Measurements from ENCODE around the gene CFAP46.
"Not testable (repeated sequence)": the region's sequence is repeated elsewhere in the genome, so short reads cannot be mapped to it uniquely, and the experiment has no call there.

The CFAP46 gene

DNA sequence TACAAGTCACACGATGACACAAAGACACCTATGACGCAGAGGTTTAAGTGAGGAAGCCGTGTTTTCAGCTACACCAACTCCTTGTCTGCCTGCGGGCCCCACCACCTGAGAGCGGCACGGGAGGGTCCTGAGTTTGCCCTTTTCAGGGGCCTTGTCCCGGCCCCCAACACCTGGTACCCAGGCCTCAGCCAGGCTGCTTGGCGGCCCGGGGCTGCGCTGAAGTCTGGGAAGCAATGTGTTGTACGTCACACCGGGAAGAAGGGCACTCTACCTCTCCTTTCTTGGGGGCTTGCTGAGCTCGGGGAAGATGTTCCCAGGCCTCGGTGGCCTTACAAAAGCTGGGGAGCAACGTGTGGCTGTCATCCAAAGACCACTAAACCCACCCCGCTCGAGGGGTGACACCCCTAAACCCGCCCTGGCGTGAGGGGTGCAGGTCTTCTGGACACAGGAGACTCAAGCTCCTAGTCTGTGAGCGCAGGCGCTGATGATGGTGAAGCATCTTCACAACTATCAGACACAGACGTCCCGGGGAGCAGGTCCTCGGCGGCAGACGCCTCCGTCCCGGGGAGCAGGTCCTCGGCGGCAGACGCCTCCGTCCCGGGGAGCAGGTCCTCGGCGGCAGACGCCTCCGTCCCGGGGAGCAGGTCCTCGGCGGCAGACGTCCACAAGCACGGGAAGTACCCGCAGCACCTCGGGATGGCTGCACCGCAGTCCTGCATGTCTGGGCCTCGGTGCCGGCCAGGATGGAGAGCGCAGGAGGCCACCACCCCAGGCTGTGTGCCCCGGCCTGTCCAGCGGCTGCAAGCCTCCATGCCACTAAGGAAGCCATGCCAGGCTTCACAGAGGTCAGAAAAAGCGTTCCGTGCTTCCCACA lies 15.4 kb downstream of the CFAP46 start:
- DNase-seq (ENCODE audit: low spot score), result no peak

GRCh38 chr10:132926070-132926469 lies 16.3 kb downstream of the CFAP46 start:
- DNase-seq (ENCODE audit: low spot score), result no peak

GRCh38 chr10:132925614-132926013 lies 16.8 kb downstream of the CFAP46 start:
- DNase-seq (ENCODE audit: low spot score), result no peak

GRCh38 chr10:132925071-132925561 lies 17.3 kb downstream of the CFAP46 start:
- no peak for DNase-seq (ENCODE audit: low spot score)

GRCh38 chr10:132924046-132924952 lies 18.1 kb downstream of the CFAP46 start:
- DNase-seq (ENCODE audit: low spot score), result no peak

GRCh38 chr10:132923384-132923783 lies 19.0 kb downstream of the CFAP46 start:
- DNase-seq (ENCODE audit: low spot score), result not testable (repeated sequence)

DNA sequence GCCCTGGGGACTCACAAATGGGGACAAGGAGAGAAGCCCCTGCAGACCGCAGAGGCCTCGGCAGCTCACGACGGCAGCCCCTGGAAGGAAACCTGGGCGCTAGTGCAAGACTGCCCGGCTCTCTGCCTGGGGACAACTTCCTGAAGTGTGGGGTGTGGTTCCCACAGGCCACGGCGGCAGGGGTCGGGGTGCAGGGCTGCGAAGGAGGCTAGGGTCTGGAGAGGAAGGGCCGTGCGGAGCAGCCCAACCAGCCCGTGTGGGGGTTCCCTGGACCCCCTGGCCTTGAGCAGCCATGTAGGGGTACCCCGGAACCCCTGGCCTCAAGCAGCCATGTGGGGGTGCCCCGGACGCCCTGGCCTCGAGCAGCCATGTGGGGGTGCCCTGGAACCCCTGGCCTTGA lies 19.5 kb downstream of the CFAP46 start:
- DNase-seq (ENCODE audit: low spot score), result no peak

GRCh38 chr10:132921818-132922807 lies 20.3 kb downstream of the CFAP46 start:
- DNase-seq (ENCODE audit: low spot score), result no peak

GRCh38 chr10:132921086-132921485 lies 21.3 kb downstream of the CFAP46 start:
- DNase-seq (ENCODE audit: low spot score), result no peak

GRCh38 chr10:132920101-132920925 lies 22.1 kb downstream of the CFAP46 start:
- no peak for DNase-seq (ENCODE audit: low spot score)

DNA sequence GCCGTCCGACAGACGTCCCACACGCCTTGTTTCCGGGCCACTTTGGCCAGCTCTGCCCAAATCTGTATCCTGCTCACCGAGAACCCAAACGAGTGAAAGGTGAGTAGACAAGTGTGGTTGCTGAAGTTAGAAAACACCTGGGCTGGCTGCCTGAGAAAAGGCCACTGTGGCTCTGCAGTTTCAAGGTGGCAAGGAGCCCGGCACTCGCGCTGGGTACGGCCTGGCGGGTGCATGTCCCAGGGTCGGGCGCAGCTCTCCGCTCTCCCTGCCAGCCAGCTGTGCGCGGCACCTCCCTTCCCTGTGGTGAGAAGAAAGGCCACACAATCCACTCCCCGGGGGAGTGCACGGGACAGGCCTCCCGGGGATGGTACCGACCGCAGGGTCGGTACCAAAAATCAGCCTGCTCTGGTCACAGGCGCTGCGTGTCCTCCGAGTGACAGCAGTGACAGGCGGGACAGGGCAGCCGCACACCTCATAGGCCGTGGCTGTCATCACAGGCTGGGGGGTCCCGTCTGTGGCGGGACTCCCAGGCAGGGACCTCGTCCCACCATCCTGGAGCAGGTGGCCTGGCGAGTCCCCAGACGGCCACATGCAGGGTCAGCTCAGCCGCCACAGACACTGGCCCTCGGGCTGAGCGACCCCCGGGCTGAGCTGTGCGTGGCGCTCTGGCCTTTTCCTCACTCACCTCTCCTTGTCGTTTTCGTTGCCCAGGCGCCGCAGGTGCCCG lies 22.8 kb downstream of the CFAP46 start:
- no peak for DNase-seq (ENCODE audit: low spot score)

- no peak for DNase-seq (ENCODE audit: low spot score)
These were observed 23.6 kb downstream of the CFAP46 start for GRCh38 chr10:132918617-132919373.

GRCh38 chr10:132918264-132918616 lies 24.1 kb downstream of the CFAP46 start:
- DNase-seq (ENCODE audit: low spot score), result no peak

DNA sequence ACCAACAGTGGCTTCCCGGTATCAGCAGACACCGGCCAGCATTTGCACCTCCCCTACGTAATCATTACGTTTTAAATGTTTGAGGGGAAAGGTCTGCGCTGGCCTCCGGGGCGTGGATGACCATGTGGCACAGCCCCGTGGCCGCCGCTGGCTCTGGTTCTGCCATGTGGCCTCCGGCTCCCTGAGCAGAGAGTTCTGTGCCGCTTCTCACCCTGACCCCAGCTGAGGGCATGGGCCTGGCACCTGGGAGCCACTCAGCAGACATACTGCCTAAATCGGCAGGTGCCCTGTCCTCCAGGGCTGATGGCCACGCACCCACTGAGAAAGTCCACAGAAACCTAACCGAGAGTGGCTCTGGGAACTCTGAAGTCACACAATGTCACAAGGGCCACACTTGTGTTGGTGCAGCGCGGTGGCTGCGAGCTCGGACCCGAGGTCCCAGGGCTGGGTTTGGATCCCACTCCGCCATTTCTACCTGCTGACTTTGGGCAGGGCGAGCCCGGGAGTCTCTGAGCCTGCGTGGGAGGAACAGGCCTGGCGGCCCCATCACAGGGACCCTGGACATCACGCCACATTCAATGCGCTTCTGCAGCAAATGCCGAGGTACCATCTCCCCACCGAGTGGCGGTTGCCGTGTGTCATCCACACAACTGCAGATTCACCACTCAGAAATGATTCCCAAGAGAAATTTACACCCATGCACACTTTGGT lies 25.3 kb downstream of the CFAP46 start:
- DNase-seq (ENCODE audit: low spot score), result no peak

GRCh38 chr10:132916421-132916841 lies 25.9 kb downstream of the CFAP46 start:
- DNase-seq (ENCODE audit: low spot score), result no peak

DNA sequence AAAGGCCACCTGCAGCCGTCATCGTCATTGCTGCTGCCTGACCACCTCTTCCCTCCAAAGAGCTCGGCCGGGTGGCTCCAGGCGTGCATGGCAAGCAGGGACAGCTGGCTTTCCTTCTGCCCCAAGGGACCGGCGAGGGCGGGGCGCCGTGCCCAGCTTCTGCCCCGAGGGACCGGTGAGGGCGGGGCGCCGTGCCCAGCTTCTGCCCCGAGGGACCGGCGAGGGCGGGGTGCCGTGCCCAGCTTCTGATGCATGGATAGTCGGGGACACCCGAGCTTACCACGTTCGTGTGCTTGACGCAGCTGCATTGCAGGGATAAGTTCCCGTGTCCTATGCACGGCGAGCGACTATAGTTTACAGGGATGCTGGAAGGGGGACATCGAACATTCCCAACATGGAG lies 27.0 kb downstream of the CFAP46 start:
- DNase-seq (ENCODE audit: low spot score), result no peak

- DNase-seq (ENCODE audit: low spot score), result no peak
These were observed 27.6 kb downstream of the CFAP46 start for GRCh38 chr10:132914732-132915131.

- no peak for DNase-seq (ENCODE audit: low spot score)
These were observed 28.7 kb downstream of the CFAP46 start for GRCh38 chr10:132913559-132914115.

All from SW480 (cell line).